CD4-positive, alpha-beta T cell (primary cell): Measurements from ENCODE around the gene ZFPM1. TPM values are rescaled to one million over a fixed set of nuclear protein-coding genes. Genes with fewer than 3 reads are reported as not detected.

ENCODE experiments used
- ATAC-seq: fragments of 200-7000 bp; cut with Tn5 transposase; one replicate; pipeline ENCODE4 v1.10.0; 2022; ENCODE audit warnings: mild to moderate bottlenecking; ENCODE audit not compliant: poor library complexity
- CTCF ChIA-PET: fragments of 350-600 bp; sonication (Branson Sonifier 250); formaldehyde crosslinking; loops from one replicate; lab custom pipeline; 2021; ENCODE audit warnings: antibody characterized with exemption, inconsistent platforms; lab: Charles Lee
- POLR2A ChIA-PET: fragments of 350-600 bp; sonication (Branson Sonifier 250); formaldehyde crosslinking; loops from one replicate; lab custom pipeline; 2021; ENCODE audit warnings: antibody characterized with exemption, inconsistent platforms; lab: Charles Lee
- DNase-seq, 14 experiments: peaks; one replicate each; pipeline ENCODE4 v3.0.0-alpha.2; 2013 to 2020; ENCODE audit warnings: mixed read lengths in 2 of 14
- H3K27ac ChIP-seq, 2 donors: one replicate each; pipeline versions ENCODE4 v1.5.1 to v1.7.0; 2013; ENCODE audit warnings: low read length in 2 of 2, low read depth in 1 of 2, mild to moderate bottlenecking in 1 of 2
- H3K27me3 ChIP-seq, 2 experiments: 1 replicate in 1 of 2; 2 replicates in 1 of 2; pipeline versions ENCODE4 v1.6.1 to v1.7.0; 2013; ENCODE audit warnings: low read length in 2 of 2, control low read depth in 1 of 2, mild to moderate bottlenecking in 1 of 2, moderate library complexity in 1 of 2; ENCODE audit not compliant: insufficient read depth in 2 of 2, control insufficient read depth in 1 of 2
- H3K36me3 ChIP-seq: one replicate; pipeline ENCODE4 v1.6.1; 2013; ENCODE audit warnings: low read length, control low read depth; ENCODE audit not compliant: insufficient read depth
- H3K4me1 ChIP-seq: one replicate; pipeline ENCODE4 v1.6.1; 2013; ENCODE audit warnings: low read length, control low read depth; ENCODE audit not compliant: insufficient read depth
- H3K4me3 ChIP-seq: one replicate; pipeline ENCODE4 v1.5.1; 2013; ENCODE audit warnings: mild to moderate bottlenecking, low read length, moderate library complexity
- H3K9me3 ChIP-seq, 2 experiments: 1 replicate in 1 of 2; 2 replicates in 1 of 2; pipeline versions ENCODE4 v1.6.1 to v1.7.0; 2013; ENCODE audit warnings: low read length in 2 of 2, mild to moderate bottlenecking in 2 of 2, control low read depth in 1 of 2, moderate library complexity in 1 of 2; ENCODE audit not compliant: control insufficient read depth in 1 of 2, insufficient read depth in 1 of 2
- H3K27ac Mint-ChIP-seq: one replicate; pipeline ENCODE4 v1.8.0; 2020; ENCODE audit warnings: mixed read lengths
- H3K27me3 Mint-ChIP-seq: one replicate; pipeline ENCODE4 v1.8.0; 2021; ENCODE audit warnings: mixed read lengths
- H3K36me3 Mint-ChIP-seq: one replicate; pipeline ENCODE4 v1.8.0; 2021; ENCODE audit warnings: low read depth, mixed read lengths
- H3K4me1 Mint-ChIP-seq: one replicate; pipeline ENCODE4 v1.8.0; 2021; ENCODE audit warnings: low read depth, mixed read lengths
- H3K4me3 Mint-ChIP-seq: one replicate; pipeline ENCODE4 v1.8.0; 2020; ENCODE audit warnings: mild to moderate bottlenecking, mixed read lengths
- H3K9me3 Mint-ChIP-seq: one replicate; pipeline ENCODE4 v1.8.0; 2020; ENCODE audit warnings: mixed read lengths
- intact Hi-C, 2 experiments: fragments of 100-400 bp; cut with DNase I in 1 of 2; cut with micrococcal nuclease in 1 of 2; formaldehyde crosslinking; loops; one replicate each; pipeline versions ENCODE4 v1.15.1 to v1.9.0; 2023 to 2025; cut with DNase I, micrococcal nuclease
- total RNA-seq, 174 experiments: library from RNA in 2 of 174; stranded (reverse) in 2 of 174; gene quantifications; one replicate each; pipeline ENCODE4 v1.2.3 and lab custom pipeline; 2021 to 2026
- TF ChIP-seq, protein P1 (sequence below): fragments of 200-600 bp; IDR thresholded peaks from one replicate; pipeline ENCODE4 v1.8.0; 2022; ENCODE audit warnings: antibody characterized with exemption, mild to moderate bottlenecking

Gene ZFPM1
- total RNA-seq, 2 experiments from 2014 or later = 22.8 to 24.2 TPM

DNA sequence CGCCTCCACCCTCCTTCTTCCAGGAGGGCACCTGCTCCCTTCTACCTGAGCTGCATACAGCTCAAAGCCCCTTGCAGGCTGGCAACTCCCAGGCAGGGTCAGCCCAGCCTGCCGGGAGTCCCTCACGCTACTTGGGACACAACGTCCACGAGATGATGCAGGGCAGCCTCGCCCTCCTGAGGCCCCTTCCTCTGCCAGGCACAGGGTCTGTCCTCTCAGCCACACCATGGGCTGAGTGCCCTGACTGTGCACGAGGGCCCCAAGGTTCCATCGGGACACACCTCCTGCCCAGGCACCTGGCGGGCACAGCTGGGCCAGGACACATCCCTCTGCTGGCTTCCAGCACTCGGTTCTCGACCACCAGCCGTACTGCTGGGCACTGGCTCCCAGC is 86.2 kb downstream of the ZFPM1 start:
- ChIA-PET POLR2A (interaction anchor here (0.6 kb wide), 1 partner anchor 1334 kb away, joined by 3 read pairs; the partner anchor contains the start of gene TCF25), CTCF (interaction anchor here (1.0 kb wide), 1 partner anchor 20 kb away, joined by 3 read pairs; no protein-coding TSS in a partner anchor)
- peaks cover 11% of the 10 kb centered on the region for H3K4me1 Mint-ChIP-seq
- peaks cover 9 to 39% of the 10 kb centered on the region in 2 experiments for H3K9me3 ChIP-seq
- no peaks in the 10 kb centered on the region for H3K36me3 ChIP-seq
- peaks cover 26% of the 10 kb centered on the region for H3K27me3 Mint-ChIP-seq
- DNase-seq (no peak), ATAC-seq (no peak)
- peaks cover 4% of the 10 kb centered on the region for H3K9me3 Mint-ChIP-seq
- peaks cover 12 to 16% of the 10 kb centered on the region in 2 experiments for H3K27me3 ChIP-seq
- no peak overlapping the region for H3K4me3 ChIP-seq
- H3K4me1 ChIP-seq = peaks cover 10% of the 10 kb centered on the region
- no peaks in the 10 kb centered on the region for H3K36me3 Mint-ChIP-seq
- no peak overlapping the region for H3K4me3 Mint-ChIP-seq
- H3K27ac ChIP-seq = no peak overlapping the region
- TF ChIP-seq, protein P1, sequence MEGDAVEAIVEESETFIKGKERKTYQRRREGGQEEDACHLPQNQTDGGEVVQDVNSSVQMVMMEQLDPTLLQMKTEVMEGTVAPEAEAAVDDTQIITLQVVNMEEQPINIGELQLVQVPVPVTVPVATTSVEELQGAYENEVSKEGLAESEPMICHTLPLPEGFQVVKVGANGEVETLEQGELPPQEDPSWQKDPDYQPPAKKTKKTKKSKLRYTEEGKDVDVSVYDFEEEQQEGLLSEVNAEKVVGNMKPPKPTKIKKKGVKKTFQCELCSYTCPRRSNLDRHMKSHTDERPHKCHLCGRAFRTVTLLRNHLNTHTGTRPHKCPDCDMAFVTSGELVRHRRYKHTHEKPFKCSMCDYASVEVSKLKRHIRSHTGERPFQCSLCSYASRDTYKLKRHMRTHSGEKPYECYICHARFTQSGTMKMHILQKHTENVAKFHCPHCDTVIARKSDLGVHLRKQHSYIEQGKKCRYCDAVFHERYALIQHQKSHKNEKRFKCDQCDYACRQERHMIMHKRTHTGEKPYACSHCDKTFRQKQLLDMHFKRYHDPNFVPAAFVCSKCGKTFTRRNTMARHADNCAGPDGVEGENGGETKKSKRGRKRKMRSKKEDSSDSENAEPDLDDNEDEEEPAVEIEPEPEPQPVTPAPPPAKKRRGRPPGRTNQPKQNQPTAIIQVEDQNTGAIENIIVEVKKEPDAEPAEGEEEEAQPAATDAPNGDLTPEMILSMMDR = no peak
- intact Hi-C loops = loop anchor here in 1 of 2 experiments (10.0 kb wide), 1 partner anchor 584 kb away; the partner anchor contains the start of gene BANP
- H3K27ac Mint-ChIP-seq = no peak overlapping the region

DNA sequence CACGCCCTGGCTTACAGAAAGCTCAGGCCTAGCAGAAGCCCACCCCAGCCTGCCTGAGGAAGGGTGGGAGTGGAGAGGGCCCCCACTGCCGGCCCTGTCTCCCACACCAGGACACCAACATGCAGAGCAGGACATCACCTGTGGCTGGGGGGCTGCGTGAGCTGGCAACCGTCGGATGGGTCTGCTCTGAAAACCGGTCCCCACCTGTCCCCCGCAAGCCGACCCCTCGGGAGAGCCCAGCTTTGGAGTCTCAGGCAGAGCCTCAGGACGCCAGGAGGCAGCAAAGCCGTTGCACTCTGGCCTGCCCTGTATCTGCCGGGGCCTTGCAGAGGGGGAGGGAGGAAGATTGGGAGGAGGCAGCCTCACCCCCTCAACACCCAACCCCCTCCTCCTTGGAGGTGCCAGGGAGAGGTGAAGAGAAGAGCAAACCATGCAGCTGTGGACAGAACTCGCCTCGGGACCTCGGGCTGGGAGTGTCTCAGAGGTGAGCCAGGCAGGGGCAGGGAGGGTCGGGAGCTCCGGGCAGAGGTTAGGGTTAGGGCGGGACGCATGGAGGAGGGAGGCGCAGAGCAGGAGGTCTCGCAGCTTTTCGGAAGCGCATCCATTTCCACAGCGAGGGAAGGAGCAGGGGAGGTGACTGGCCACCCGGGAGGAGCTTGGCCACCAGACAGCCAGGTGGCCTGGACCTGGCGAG is 86.7 kb downstream of the ZFPM1 start:
- intact Hi-C loops = loop anchor here in 1 of 2 experiments (10.0 kb wide), 1 partner anchor 585 kb away; the partner anchor contains the start of gene BANP
- ATAC-seq (no peak), DNase-seq (no peak)
- H3K36me3 ChIP-seq = no peaks in the 10 kb centered on the region
- peaks cover 9% of the 10 kb centered on the region for H3K4me1 ChIP-seq
- peaks cover 4% of the 10 kb centered on the region for H3K9me3 Mint-ChIP-seq
- no peaks in the 10 kb centered on the region for H3K36me3 Mint-ChIP-seq
- H3K4me3 Mint-ChIP-seq = no peak overlapping the region
- TF ChIP-seq, protein P1 = no peak
- no peak overlapping the region for H3K27ac ChIP-seq
- peaks cover 9 to 44% of the 10 kb centered on the region in 2 experiments for H3K9me3 ChIP-seq
- H3K4me3 ChIP-seq = no peak overlapping the region
- no peak overlapping the region for H3K27ac Mint-ChIP-seq
- ChIA-PET POLR2A (interaction anchor here (0.6 kb wide), 1 partner anchor 1333 kb away, joined by 3 read pairs; the partner anchor contains the start of gene TCF25), CTCF (interaction anchor here (1.0 kb wide), 1 partner anchor 19 kb away, joined by 3 read pairs; no protein-coding TSS in a partner anchor)
- peaks cover 11% of the 10 kb centered on the region for H3K4me1 Mint-ChIP-seq
- H3K27me3 ChIP-seq = peaks cover 12 to 16% of the 10 kb centered on the region in 2 experiments
- H3K27me3 Mint-ChIP-seq = peaks cover 26% of the 10 kb centered on the region

DNA sequence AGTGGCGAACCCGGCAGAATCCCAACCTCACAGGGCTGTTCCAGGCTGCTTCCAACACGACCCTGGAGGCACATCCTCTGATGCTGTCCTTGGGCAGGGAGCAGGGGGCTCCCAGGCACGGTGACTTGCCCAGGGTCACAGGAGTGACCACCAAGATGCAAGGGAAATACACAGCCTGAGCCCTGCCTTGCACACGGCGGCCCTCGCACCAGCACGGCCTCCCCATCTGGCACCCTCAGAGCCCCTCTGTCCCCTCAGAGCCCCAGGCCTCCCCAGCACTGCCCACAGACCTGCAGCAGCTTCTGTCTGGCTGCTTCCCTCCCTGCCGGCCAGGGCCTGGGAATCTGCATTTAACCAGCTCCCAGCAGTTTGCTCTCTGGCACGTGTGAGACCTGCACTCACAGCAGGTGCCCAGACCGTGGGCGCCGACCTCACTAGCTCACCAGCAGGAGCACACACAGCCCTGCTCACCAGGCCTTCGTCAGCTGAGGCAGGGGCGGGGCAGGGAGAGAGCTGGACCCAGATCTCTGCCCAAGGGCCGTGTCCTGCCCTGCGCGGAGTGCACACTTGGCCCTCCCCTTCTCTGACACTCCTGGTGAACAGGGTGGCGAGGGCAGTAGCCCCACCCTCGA is 87.4 kb downstream of the ZFPM1 start:
- H3K4me3 Mint-ChIP-seq = no peak overlapping the region
- intact Hi-C loops = no loop called here

More for the DNA sequence above, 87.4 kb downstream of the ZFPM1 start:
- TF ChIP-seq, protein P1 = no peak
- POLR2A ChIA-PET = no interaction called here
- Histone ChIP-seq H3K27me3 (peaks cover 12 to 18% of the 10 kb centered on the region in 2 experiments), H3K9me3 (peaks cover 9 to 46% of the 10 kb centered on the region in 2 experiments), H3K4me1 (peaks cover 2% of the 10 kb centered on the region), H3K4me3 (no peak overlapping the region), H3K27ac (no peak overlapping the region), H3K36me3 (no peaks in the 10 kb centered on the region)
- no peak overlapping the region for H3K27ac Mint-ChIP-seq
- CTCF ChIA-PET = interaction anchor here (1.0 kb wide), 1 partner anchor 18 kb away, joined by 3 read pairs; no protein-coding TSS in a partner anchor
- H3K9me3 Mint-ChIP-seq = peaks cover 4% of the 10 kb centered on the region
- H3K36me3 Mint-ChIP-seq = no peaks in the 10 kb centered on the region
- H3K4me1 Mint-ChIP-seq = peaks cover 7% of the 10 kb centered on the region
- DNase-seq (no peak), ATAC-seq (no peak)
- H3K27me3 Mint-ChIP-seq = peaks cover 30% of the 10 kb centered on the region
